Stimulated activated CD8-positive, alpha-beta memory T cell treated with anti-CD3 and anti-CD28 coated beads, Interleukin-12 subunit alpha, Interleukin-12 subunit beta, amount 100 ng/mL, for 24 hours (primary cell): ENCODE results near the gene SPATA20.
A peak's percentile ranks its signal among the peaks of the same experiment; 100 is the strongest.

Experiments
- DNase-seq: peaks from one replicate; pipeline ENCODE4 v3.0.0-alpha.2; 2020; ENCODE audit errors: extremely low read depth

The SPATA20 gene

DNA sequence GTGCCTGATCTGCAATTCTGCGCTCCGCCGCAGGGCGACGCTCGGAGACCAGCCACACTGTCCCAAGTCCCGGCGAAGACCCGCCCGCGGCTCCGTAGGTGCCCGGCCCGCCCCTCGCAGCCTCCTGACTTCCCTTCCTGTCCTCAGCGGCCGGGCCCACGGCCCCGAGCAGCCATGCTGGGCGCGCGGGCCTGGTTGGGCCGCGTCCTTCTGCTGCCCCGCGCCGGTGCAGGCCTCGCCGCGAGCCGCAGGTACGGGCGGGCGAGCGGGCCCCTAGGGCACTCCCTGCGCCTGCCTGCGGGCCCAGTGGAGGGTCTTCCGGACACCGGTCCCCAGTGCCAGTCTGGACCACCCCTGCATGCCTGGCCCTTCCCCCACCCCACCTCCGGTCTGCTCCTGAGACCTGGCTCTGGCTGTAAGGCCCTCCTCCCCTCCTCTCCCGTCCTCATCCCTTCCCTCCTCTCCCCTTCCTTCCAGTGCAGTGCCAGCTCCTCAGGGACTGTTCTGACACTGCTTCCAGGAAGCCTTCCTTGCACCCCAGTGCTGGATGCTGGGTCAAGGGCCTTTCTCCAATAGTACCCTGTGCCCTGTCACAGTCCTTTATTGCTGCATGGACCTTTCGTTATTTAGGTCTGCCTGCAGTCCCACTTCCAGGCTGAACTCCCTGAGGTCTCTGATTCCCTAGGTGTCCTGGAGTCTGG lies at the start of gene SPATA20:
Gene SPATA20, plus strand, starts transcription at position 140 of the 701 bp plus-strand sequence. Its CDS starts 35 bp downstream, at position 175.
- peak; percentile 53 for DNase-seq

DNA sequence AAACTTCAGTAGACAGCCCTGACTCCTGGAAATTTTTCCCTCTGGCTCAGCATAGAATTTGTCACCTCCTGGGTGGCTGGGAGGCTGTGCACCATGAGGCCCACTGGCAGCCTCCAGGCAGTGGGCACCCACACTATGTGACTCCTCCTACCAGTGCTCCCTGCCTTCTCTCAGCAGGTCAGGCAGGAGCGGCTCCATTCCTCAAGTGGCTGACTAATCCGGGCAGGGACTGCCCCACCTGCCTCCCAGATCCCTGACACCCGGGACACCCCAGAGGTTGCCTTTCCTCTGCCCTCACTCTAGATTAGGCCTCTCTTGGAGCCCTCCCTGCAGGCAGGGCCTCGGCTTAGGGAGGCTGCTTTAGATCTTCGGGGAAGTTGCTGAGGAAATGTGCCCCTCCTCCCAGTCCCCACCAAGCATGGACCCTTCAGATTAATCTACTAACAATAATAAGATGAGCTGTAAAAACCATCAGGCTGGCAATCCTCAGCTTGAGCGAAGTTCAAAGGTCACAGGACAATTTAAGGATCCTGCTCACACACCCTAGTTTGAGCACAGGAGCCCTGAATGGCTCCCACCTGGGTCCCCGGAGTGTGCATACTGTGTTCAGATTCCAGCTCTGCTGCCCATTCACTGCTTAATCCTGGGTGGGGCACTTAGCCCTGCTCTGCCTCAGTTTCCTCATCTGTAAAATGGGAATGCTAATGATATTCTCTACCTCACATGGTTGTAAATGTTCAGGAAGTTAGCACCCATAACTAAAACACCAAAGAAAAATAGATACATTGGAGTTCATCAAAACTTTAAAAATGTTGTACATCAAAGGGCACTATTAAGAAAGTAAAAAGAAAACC lies 48.7 kb upstream of the SPATA20 start:
- no peak for DNase-seq

DNA sequence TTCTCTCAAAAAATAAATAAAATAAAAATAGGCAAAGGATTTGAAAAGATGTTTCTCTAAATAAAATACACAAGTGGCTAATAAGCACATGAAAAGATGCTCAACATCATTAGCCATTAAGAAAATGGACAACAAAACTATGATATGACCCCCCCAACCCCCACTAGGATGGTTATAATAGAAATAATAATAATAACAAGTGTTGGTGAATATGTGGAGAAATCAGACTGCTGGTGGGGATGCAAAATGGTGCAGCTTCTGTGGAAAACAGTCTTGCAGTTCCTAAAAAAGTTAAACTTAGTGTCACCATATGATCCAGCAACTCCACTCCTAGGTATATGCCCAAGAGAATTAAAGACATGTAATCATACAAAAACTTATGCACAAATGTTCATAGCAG lies 47.7 kb upstream of the SPATA20 start:
- no peak for DNase-seq

DNA sequence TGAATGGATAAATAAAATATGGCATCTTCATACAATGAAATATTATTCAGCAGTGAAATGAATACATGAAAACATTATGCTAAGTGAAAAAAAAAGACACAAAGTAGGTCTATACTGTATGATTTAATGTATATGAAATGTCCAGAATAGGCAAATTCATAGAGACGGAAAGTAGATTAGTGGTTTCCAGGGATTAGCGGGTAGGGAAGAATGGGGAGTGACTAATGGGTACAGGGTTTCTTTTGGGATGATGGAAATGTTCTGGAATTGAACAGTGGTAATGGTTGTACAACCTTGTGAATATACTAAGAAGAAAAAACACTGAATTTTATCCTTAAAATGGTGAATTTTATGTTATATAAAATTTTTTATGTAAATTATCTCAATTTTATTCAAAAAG lies 47.3 kb upstream of the SPATA20 start:
- no peak for DNase-seq

DNA sequence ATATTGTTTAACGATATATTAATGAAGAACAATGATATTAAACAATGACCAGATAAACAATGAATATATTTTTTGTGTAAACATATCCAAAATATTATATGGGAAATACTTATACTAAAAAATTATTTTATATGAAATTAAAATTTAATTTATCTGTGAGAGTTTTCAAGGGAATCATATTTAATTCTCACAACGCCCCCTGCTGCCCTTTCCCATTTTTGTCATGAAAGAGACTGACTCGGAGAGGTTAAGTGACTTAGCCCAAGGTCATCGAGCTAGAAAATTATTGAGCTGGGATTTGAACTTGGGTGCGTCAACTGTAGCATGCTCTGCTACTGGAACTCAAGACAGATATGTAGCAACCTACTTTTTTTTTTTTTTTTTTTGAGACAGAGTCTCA lies 45.9 kb upstream of the SPATA20 start:
- no peak for DNase-seq

DNA sequence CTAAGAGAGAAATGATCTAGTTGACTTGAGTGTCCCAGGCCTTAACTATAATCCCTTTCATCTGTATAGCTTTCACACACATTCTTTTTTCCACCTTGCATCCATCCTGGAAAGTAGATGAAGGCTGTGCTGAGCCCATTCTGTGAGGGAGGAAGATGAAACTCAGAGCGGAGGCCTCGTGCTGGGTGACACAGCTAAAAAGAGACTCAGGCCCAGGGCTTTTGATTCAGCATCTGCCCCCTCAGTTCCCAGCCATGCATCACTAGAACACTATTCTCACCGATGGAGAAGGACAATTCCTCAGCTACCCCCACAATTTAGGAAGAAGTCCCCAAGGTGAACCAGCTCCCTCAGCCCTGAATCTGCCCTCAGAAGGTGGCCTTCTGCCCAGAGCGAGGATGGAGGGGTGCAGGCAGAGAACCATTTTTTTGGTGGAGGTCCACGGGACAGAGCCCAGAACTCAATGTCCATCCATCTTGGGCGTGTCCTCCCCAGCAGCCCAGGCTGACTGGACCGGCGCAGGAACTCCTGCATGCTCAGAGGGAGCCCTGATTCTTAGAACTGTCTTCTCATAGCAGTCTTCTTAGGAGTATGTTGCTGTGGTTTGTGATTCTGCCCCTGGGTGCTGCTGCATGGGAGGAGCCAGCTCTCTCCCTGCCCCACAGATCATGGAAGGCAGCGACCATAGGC lies 44.5 kb upstream of the SPATA20 start:
- no peak for DNase-seq

DNA sequence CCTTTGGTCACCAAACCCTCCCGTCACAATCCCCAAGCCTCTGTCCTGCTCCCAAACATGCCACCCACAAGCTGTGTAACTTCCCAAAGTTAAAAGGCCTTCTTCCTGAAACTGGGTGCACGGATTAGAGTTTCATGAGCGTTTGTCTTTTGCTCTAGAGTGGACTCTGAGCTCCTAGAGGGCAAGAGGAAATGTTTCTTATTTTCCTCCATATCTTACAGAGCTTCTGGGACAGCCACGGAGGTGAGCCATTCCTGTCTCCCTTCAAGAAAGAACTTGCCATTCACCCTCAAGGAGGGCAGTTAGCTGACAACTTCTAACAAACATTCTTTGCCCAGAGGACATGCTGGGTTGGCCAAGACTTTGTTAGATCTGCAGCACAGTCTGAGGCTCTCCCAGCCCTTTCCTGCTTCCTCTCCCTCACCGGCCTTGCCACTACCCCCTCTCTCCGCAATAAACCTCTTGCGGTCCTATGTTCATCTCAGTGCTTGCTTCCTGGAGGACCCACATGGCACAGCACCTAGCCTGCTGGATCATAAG lies 41.3 kb upstream of the SPATA20 start:
- no peak for DNase-seq

DNA sequence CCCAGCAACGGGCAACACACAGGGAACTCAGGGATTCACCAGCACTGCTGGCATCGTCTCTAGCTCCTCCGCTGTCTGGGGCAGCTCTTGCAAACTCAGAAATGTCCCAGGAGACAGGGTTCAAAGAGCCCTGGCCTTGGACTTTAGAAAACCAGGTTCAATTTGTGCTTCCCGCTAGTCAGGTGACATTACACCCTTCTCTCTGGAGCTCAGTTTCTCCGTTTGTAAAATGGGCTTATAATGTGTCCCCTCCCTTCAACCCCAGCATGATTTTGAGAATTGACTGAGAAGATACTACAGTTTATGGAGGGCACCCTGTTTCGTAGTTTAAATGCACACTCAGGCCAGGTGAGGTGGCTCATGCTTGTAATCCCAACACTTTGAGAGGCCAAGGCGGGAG lies 40.7 kb upstream of the SPATA20 start:
- no peak for DNase-seq

DNA sequence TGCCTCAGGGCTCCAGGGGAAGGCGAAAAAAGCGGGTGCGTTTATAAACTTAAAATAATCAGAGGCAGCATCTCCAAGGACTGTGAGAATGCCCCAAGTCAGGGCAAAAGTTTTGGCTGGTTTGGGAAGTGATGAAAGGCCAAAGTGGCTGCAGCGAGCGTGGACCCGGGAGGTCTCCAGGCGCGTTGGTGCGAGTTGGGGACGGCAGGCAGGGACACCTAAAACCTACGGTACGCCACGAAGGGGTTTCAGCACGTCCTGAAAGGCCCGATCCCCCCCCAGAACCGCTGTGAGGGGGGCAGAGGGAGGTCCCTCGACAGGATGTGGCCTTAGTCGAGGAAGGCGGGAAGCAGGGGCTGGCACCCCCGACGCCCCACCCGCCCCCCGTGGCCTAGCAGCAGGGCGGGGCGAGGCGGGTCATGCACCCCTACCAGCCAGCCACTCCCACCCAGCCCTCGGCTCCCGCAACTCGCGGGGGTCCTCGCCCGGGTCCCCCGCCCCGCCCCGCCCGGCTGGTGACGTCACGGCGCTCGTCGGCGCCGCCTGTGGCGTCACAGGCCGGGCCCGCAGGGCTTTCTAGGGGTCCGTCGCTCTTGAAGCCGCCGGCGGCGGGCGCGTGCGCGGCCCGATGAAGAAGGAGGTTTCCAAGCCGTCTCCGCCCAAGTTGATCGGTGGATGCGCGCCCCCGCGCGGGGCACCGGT lies 39.0 kb upstream of the SPATA20 start, which contains the start of gene MYCBPAP:
Gene MYCBPAP, plus strand, starts transcription at position 569 of the 702 bp plus-strand sequence. CDS start 236 bp downstream, outside the sequence.
- DNase-seq: peak; percentile 55

DNA sequence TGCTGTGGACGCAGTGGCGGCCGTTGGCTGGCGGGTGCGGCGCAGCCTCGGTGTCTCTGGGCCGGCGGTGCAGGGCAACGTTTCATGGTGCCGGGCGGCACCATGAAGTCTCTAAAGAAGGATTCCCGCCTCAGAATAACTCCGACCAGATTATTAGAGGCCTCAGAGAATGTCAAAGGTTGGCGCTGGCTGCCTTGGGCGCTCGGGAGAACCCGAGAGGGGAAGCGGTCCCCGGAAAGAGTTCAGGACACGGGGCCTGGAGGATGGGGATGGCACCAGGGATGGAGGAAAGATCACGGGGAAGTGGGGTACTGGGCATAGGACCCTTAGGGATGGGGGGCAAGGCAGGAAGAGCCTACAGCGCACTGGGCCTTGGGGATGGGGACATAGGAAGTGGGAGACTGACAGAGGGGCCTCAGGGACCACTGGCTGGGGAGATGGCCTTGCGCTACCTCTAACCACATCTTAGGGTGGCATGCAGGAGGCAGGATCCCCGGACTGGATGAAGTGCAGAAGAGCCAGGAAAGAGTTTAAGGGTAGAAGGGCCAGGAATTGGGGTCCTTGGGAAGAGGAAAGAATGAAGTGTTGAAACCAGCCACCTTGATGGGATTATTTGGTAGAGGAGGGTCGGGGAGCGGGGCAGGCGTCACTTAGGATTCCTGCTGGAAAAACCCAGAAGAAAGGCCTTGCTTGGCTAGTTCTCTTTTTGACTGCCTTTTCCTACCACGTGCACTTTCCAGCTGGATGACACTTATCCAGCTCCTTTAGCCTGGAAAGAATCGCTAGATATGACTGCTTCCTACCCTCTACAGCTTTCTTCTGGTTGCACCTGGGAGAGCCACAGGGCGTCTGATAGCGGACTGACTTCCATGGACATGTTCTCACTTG lies 38.2 kb upstream of the SPATA20 start:
- DNase-seq: no peak

DNA sequence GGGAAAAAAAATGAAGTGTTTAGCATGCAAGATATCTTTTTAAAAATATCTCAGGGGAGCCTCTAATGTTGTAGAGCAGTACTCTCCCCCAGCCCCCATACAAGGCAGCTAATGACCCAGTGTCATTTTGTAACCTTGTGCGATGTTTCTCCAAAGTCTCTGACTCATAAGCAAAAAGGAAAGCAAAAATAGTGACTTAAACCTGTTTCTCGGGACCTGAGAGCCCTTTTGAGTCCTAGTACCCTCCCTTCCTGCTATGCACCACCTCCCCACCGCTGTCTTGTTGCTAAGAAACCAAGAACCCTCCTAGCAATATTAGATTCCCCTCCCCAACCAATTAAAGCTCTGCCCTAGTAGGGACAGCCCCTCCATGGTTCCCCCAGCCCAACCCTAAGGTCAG lies 35.9 kb upstream of the SPATA20 start:
- no peak for DNase-seq

DNA sequence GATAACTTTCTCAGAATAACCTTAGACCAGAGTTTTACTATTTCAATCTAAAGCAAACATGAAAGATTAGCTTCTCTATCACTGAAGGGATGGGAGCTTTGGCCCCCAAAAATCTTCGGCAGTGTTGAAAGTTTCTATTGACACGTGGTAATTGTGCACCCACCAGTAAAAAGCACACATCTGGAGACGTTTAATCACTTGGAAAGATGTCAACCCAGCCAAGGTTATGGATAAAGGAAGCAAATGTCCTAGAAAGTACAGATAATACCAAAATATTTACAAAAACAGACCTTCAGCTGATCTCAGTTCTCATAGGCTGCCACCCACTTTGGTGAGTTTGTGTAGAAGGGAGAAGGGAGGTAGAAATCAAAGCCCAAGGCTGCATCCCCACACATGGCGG lies 33.5 kb upstream of the SPATA20 start:
- DNase-seq: no peak

DNA sequence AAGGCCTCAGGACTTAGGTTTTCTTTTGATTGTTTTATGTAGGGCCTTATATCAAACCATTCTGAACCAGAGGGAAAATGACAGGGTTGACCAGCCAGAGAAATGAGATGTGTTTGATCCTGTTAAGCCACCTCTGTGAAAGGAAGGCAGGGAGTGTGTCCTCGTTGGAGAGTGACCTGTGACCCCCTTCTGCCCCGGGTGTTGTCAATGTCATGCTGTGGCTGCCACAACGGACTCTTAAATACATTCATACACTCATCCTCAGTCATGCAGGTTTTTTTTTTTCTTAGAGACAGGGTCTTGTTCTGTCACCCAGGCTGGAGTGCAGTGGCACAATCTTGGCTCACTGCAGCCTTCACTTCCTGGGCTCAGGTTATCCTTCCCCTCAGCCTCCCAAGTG lies 32.6 kb upstream of the SPATA20 start:
- DNase-seq: no peak

DNA sequence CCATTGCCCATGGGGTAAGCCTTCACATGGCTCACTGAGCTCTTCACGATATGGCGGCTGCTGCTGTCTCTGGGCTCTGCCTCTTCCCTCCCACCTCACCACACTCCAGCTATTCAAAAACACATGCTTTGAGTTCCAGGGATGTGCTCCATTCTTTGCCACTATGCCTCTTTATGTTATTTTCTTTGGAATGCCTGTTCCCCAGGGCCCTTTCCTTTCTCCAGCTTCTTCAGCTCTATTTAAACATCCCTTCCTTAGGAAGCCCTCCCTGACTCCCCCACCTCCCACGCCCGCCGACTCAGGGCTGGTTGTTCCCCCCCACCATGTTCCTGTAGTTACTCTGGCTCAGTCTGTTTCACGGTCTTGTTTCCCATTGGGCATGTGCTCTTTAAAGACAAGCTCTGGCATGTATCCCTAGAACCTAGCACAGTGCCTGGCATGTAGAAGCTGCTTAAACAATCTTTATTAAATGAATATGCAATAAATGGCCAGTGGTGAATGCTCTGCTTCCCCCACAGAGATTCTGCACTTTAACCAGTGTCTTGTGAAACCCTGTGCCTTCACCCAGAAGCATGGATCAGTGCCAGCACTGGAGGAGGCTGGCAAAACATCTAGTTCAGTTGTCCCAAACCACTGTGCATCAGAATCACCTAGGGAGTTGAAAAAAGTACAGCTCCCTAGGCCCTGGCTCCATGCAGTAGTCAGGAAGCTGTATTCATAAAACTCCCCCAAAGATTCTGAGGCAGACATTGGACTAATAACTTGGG lies 31.9 kb upstream of the SPATA20 start:
- DNase-seq: no peak

DNA sequence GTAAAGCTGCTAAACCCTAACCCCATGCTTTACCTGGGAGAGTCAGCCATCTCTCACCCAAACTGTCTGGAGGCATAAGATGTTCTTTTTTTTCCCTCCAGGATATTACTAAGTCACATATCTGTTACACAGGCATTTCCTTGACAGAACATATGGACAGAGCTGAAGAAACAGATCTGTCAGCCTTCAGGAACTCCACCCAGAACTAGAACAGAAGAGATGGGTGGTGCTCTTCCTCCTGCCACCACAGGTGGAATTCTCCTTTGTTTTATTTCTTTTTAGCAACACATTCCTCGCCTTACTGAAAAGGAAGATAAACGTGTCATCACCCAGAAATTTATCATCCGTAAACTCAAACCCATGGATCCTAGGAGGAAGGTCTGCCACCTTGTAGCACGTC lies 30.0 kb upstream of the SPATA20 start:
- no peak for DNase-seq

DNA sequence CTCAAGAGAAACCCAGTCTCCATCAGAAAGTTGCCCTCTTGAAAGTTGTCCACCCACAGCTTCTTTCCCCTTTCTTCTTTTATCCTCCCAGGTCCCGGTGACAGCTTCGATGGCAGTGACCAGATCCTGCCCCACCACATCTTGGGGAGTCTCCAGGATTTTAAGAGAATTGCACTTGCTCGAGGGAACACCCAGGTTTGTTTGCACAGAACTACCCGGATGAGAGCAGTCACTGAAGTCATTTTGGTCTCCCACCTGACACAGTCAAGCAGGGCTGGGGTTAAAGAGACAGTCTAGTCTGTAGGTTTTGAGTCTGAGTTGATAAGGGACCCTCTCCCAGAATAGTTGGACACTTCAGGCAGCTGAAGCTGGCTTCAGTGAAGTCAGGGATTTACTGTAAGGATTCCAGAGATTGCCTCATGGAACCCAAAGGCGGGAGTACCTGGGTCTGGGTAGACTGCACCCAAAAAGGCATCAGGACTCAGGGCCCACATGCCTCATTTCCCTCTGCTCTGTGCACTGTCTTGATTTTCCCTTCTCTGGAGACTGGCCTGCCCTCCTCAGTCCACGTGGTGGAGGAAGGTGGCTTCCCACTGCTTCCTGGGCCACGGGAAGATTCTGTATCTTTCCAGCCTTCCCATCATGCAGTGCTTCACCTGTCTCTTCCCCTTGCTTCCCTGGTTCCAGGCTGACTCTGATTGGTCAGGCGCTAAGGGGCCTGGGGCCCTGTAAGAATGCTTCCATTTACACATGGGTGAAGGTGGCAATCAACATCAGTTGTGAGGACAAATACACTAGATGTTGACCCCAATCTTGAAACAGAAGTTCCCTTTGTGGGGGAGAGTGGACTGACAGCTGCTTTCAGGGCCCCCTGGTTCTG lies 29.2 kb upstream of the SPATA20 start:
- DNase-seq: no peak

DNA sequence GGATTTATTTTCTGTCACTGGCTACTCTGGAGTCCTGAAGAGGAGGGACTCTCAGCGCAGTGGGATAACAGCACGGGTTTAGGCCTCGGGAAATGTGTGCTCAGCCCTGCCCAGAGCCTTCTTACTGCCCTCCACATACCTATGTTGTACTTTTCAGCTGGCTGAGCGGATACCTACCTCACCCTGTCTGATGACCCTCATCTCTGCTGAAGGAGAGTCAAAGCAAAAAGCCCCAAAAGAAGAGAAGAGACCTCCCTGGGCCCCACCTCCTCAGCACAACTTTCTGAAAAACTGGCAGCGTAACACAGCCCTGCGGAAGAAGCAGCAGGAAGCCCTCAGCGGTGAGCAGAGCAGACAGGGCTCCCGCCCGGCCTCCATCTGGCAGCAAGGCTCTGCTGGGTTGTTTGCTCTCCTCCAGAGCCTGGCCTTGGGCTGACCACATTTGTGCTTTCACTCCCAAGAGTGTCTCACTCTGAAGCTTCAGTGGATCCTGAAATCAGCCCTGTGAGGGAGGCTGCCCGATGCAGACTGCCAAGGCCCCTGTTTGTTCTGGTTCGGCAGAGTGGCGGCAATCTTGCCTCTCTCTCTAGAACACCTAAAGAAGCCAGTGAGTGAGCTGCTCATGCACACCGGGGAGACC lies 28.5 kb upstream of the SPATA20 start:
- no peak for DNase-seq

DNA sequence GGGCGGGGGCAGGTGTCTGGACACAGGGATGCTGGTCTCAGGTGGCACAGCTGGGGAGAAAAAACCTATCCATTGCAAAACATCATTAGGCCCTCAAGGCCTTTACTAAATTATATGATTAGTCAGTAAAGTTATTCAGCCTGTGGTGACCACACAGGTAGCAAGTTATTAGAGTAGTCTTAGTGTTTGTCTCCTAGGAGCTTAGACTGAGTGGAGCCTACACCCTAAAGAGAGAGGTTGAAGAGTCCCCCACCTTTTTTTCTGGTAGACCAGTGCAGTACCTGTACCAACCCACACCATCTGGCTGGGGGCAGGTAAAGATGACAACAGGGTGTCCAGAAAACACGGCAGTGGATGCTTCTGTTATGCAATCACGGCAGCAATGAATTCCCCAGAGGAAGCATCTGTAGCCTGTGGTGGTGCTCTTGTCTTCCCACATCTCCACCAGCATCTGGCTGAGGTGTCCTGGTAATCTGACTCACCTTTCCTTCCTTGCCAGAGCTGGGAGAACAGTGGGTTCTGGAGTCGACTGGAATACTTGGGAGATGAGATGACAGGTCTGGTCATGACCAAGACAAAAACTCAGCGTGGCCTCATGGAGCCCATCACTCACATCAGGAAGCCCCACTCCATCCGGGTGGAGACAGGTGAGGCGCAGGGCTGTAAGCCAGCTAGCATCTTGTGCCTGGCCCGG lies 27.7 kb upstream of the SPATA20 start:
- no peak for DNase-seq
